GM23248 (cell line): Measurements from ENCODE around the gene GAP43. TPM values are rescaled to one million over a fixed set of nuclear protein-coding genes. Genes with fewer than 3 reads are reported as not detected.

Experiments used
- DNase-seq: peaks from one replicate; pipeline ENCODE4 v3.0.0-alpha.2; 2015
- H2AFZ ChIP-seq: fragments of 200-600 bp; sonication (generic); 2 replicates; pipeline ENCODE4 v1.6.1; 2016; ENCODE audit warnings: antibody characterized with exemption
- H3F3A ChIP-seq: fragments of 200-600 bp; sonication (generic); 2 replicates; pipeline ENCODE4 v1.6.1; 2016; ENCODE audit warnings: mild to moderate bottlenecking, antibody characterized with exemption, mixed run types; ENCODE audit not compliant: insufficient read depth
- H3K27ac ChIP-seq: fragments of 200-600 bp; sonication (generic); 2 replicates; pipeline ENCODE4 v1.5.1; 2016; ENCODE audit warnings: mild to moderate bottlenecking
- H3K27me3 ChIP-seq: fragments of 200-600 bp; sonication (generic); replicated peaks from 2 replicates; pipeline ENCODE4 v1.6.1; 2016; ENCODE audit warnings: mild to moderate bottlenecking; ENCODE audit not compliant: insufficient read depth
- H3K36me3 ChIP-seq: fragments of 200-600 bp; sonication (generic); 2 replicates; pipeline ENCODE4 v1.6.1; 2016; ENCODE audit warnings: low read depth, mild to moderate bottlenecking
- H3K4me1 ChIP-seq: fragments of 200-600 bp; sonication (generic); 2 replicates; pipeline ENCODE4 v1.6.1; 2016; ENCODE audit warnings: mild to moderate bottlenecking; ENCODE audit not compliant: insufficient read depth
- H3K4me2 ChIP-seq: fragments of 200-600 bp; sonication (generic); one replicate; pipeline ENCODE4 v1.6.1; 2016; ENCODE audit warnings: mild to moderate bottlenecking; ENCODE audit not compliant: unreplicated experiment
- H3K4me3 ChIP-seq: fragments of 200-600 bp; sonication (generic); 2 replicates; pipeline ENCODE4 v1.5.1; 2016; ENCODE audit warnings: mild to moderate bottlenecking
- H3K79me2 ChIP-seq: fragments of 200-600 bp; sonication (generic); 2 replicates; pipeline ENCODE4 v1.6.1; 2016; ENCODE audit warnings: mild to moderate bottlenecking; ENCODE audit not compliant: insufficient read depth
- H3K9ac ChIP-seq: fragments of 200-600 bp; sonication (generic); 2 replicates; pipeline ENCODE4 v1.6.1; 2016; ENCODE audit warnings: mild to moderate bottlenecking
- H3K9me2 ChIP-seq: fragments of 200-600 bp; sonication (generic); 2 replicates; pipeline ENCODE4 v1.6.1; 2016; ENCODE audit warnings: mixed run types, mild to moderate bottlenecking, moderate library complexity; ENCODE audit not compliant: insufficient read depth
- H3K9me3 ChIP-seq: fragments of 200-600 bp; sonication (generic); one replicate; pipeline ENCODE4 v1.6.1; 2017; ENCODE audit warnings: low read depth
- H4K20me1 ChIP-seq: fragments of 200-600 bp; sonication (generic); 2 replicates; pipeline ENCODE4 v1.6.0; 2016; ENCODE audit not compliant: insufficient read depth
- EZH2 ChIP-seq: fragments of 200-600 bp; sonication (generic); IDR thresholded peaks from 2 replicates; pipeline ENCODE4 v1.6.1; 2018; ENCODE audit warnings: antibody characterized with exemption, mild to moderate bottlenecking; ENCODE audit not compliant: insufficient read depth, poor library complexity, severe bottlenecking
- EZH2phosphoT487 ChIP-seq: fragments of 200-600 bp; sonication (generic); IDR thresholded peaks from 2 replicates; pipeline ENCODE4 v1.6.1; 2018; ENCODE audit warnings: antibody characterized with exemption, moderate library complexity, mild to moderate bottlenecking, low read depth; ENCODE audit not compliant: insufficient read depth
- WGBS, 2 experiments: methylation state at CpG; one replicate each; pipeline ENCODE4 v1.1.6; 2015 to 2017; ENCODE audit warnings: low lambda C conversion rate in 2 of 2, low coverage in 1 of 2; ENCODE audit errors: missing lambda C conversion rate in 2 of 2; 5-methylcytosine and 5-hydroxymethylcytosine counted together
- in situ Hi-C: fragments of 300-500 bp; cut with MboI; formaldehyde crosslinking; loops from 2 replicates; pipeline ENCODE4 v1.15.0; 2020
- polyA plus RNA-seq: library from polyadenylated mRNA; unstranded; fragments of >200 nt; fragmentation: Nextera tagmentation; extraction: Ambion mirVana; gene quantifications from 2 replicates; pipeline ENCODE4 v1.2.1, GENCODE V29; 2016
- total RNA-seq: library from RNA; depleted of rRNA; stranded (reverse); fragments of >200 nt; shearing (Covaris generic); gene quantifications from 2 replicates; pipeline ENCODE4 v1.2.3, GENCODE V29; 2014

The GAP43 gene
- total and polyA plus RNA-seq, 2 experiments from 2014 or later: 0.54 to 1.8 TPM

GRCh38 chr3:115658337-115659181 is 35.2 kb downstream of the GAP43 start:
- H3K27ac ChIP-seq: peak overlapping the region; percentile 94
- in situ Hi-C loops: no loop called here
- 1 to 2% methylated on average over 54 to 55 of the region's 58 CpGs for WGBS, 2 experiments

GRCh38 chr3:115659253-115660220 is 36.2 kb downstream of the GAP43 start:
- Histone ChIP-seq H3K27me3 (no peaks in the 10 kb centered on the region), H3F3A (peaks cover 31% of the 10 kb centered on the region), H3K9ac (peak overlapping the region; percentile 96), H4K20me1 (no peaks in the 10 kb centered on the region), H3K27ac (peak overlapping the region; percentile 94), H3K4me1 (peaks cover 25% of the 10 kb centered on the region), H2AFZ (peak overlapping the region; percentile 95), H3K36me3 (no peaks in the 10 kb centered on the region), H3K4me2 (peak overlapping the region; percentile 94), H3K9me3 (no peaks in the 10 kb centered on the region), H3K9me2 (no peaks in the 10 kb centered on the region), H3K79me2 (no peaks in the 10 kb centered on the region), H3K4me3 (peak overlapping the region; percentile 80)
- peak; percentile 47 for DNase-seq
- 46 to 47% methylated on average over 12 of the region's 12 CpGs for WGBS, 2 experiments
- TF ChIP-seq EZH2phosphoT487 (no peak), EZH2 (no peak)
- in situ Hi-C loops: no loop called here

More at GRCh38 chr3:115658337-115659181, 35.2 kb downstream of the GAP43 start:
- Histone ChIP-seq H3K9me3 (no peaks in the 10 kb centered on the region), H3K4me3 (peak overlapping the region; percentile 80), H4K20me1 (no peaks in the 10 kb centered on the region), H3K9me2 (no peaks in the 10 kb centered on the region), H3K36me3 (no peaks in the 10 kb centered on the region), H3K4me2 (peak overlapping the region; percentile 94), H2AFZ (peak overlapping the region; percentile 95), H3K79me2 (no peaks in the 10 kb centered on the region), H3F3A (peaks cover 31% of the 10 kb centered on the region), H3K27me3 (no peaks in the 10 kb centered on the region), H3K9ac (peak overlapping the region; percentile 96), H3K4me1 (peaks cover 25% of the 10 kb centered on the region)
- peak; percentile 94 for DNase-seq
- TF ChIP-seq EZH2 (no peak), EZH2phosphoT487 (no peak)

GRCh38 chr3:115660646-115661337 is 37.5 kb downstream of the GAP43 start:
- no peak overlapping the region for H3K4me3 ChIP-seq
- H3K9me3 ChIP-seq: no peaks in the 10 kb centered on the region
- H2AFZ ChIP-seq: 0 out of 2 replicates have a peak overlapping the region, but pooled peaks have one; percentile 11
- in situ Hi-C loops: no loop called here
- H4K20me1 ChIP-seq: no peaks in the 10 kb centered on the region
- WGBS, 2 experiments: 34 to 35% methylated on average over 5 of the region's 5 CpGs
- peaks cover 31% of the 10 kb centered on the region for H3F3A ChIP-seq
- no peaks in the 10 kb centered on the region for H3K27me3 ChIP-seq
- no peaks in the 10 kb centered on the region for H3K79me2 ChIP-seq
- no peaks in the 10 kb centered on the region for H3K36me3 ChIP-seq
- DNase-seq: no peak
- no peak overlapping the region for H3K9ac ChIP-seq
- TF ChIP-seq EZH2: no peak
- no peak for TF ChIP-seq EZH2phosphoT487
- H3K4me2 ChIP-seq: no peak overlapping the region
- H3K4me1 ChIP-seq: peaks cover 25% of the 10 kb centered on the region
- no peak overlapping the region for H3K27ac ChIP-seq
- no peaks in the 10 kb centered on the region for H3K9me2 ChIP-seq

- Histone ChIP-seq H2AFZ (no peak overlapping the region), H3K9me2 (no peaks in the 10 kb centered on the region), H3K27me3 (no peaks in the 10 kb centered on the region), H3F3A (peaks cover 39% of the 10 kb centered on the region), H3K4me1 (peaks cover 32% of the 10 kb centered on the region), H3K9me3 (no peaks in the 10 kb centered on the region), H3K4me3 (no peak overlapping the region), H3K36me3 (no peaks in the 10 kb centered on the region), H3K79me2 (no peaks in the 10 kb centered on the region), H3K9ac (no peak overlapping the region), H4K20me1 (no peaks in the 10 kb centered on the region), H3K4me2 (no peak overlapping the region), H3K27ac (no peak overlapping the region)
- 81 to 93% methylated on average over 1 of the region's 1 CpG for WGBS, 2 experiments
- no peak for TF ChIP-seq EZH2
- TF ChIP-seq EZH2phosphoT487: no peak
- in situ Hi-C loops: no loop called here
- DNase-seq: no peak
Observed at GRCh38 chr3:115662356-115662755, 39.0 kb downstream of the GAP43 start.
